CD4-positive, alpha-beta T cell treated with Interferon alpha-2 for 1 hour (primary cell): ENCODE measurements around the gene GGNBP2.
A peak's percentile ranks its signal among the peaks of the same experiment; 100 is the strongest.

Experiments
- DNase-seq, 2 donors: peaks; one replicate each; pipeline ENCODE4 v3.0.0-alpha.2; 2020 to 2022

GGNBP2 gene

GRCh38 chr17:36608280-36608679 lies 63.6 kb downstream of the GGNBP2 start:
- no peak for DNase-seq

GRCh38 chr17:36608794-36609497 lies 64.2 kb downstream of the GGNBP2 start:
- peak in 1 of 2 donors; percentile 8 for DNase-seq

- no peak for DNase-seq
Measured at GRCh38 chr17:36609498-36609862, 64.8 kb downstream of the GGNBP2 start.

GRCh38 chr17:36610474-36610873 lies 65.8 kb downstream of the GGNBP2 start:
- no peak for DNase-seq

GRCh38 chr17:36611345-36612072 lies 66.8 kb downstream of the GGNBP2 start:
- no peak for DNase-seq

- DNase-seq: no peak
Measured at GRCh38 chr17:36612323-36612722, 67.6 kb downstream of the GGNBP2 start.

- no peak for DNase-seq
Measured at GRCh38 chr17:36613155-36613554, 68.4 kb downstream of the GGNBP2 start.

GRCh38 chr17:36614081-36614480 lies 69.4 kb downstream of the GGNBP2 start:
- DNase-seq: no peak

GRCh38 chr17:36614933-36615332 lies 70.2 kb downstream of the GGNBP2 start:
- DNase-seq: no peak

- no peak for DNase-seq
Measured at GRCh38 chr17:36616061-36617029, 71.6 kb downstream of the GGNBP2 start.

- DNase-seq: no peak
Measured at GRCh38 chr17:36617773-36618172, 73.1 kb downstream of the GGNBP2 start.

- no peak for DNase-seq
Measured at GRCh38 chr17:36623281-36623680, 78.6 kb downstream of the GGNBP2 start.

- DNase-seq: no peak
Measured at GRCh38 chr17:36625188-36625587, 80.5 kb downstream of the GGNBP2 start.

GRCh38 chr17:36627101-36627500 lies 82.4 kb downstream of the GGNBP2 start:
- DNase-seq: no peak

GRCh38 chr17:36628576-36628975 lies 83.9 kb downstream of the GGNBP2 start:
- no peak for DNase-seq

- peak; percentile 71 to 82 for DNase-seq
Measured at GRCh38 chr17:36629252-36629847, 84.6 kb downstream of the GGNBP2 start.

- DNase-seq: no peak
Measured at GRCh38 chr17:36629970-36630502, 85.3 kb downstream of the GGNBP2 start.

GRCh38 chr17:36631022-36631421 lies 86.3 kb downstream of the GGNBP2 start:
- DNase-seq: no peak

- DNase-seq: no peak
Measured at GRCh38 chr17:36632916-36633771, 88.4 kb downstream of the GGNBP2 start.
